Measurements from ENCODE around the gene GAS1.

- TF ChIP-seq POLR2A (IDR thresholded peaks at IDR 0.05; ENCODE audit: low read depth, low read length): no peak
- TF ChIP-seq SMC3 (IDR thresholded peaks at IDR 0.05; ENCODE audit: low read depth, low read length): no peak
- TF ChIP-seq CHD1 (IDR thresholded peaks at IDR 0.05; ENCODE audit: low read depth, low read length): no peak
- TF ChIP-seq CTCF (conservative IDR thresholded peaks at IDR 0.05; ENCODE audit: low read depth, low read length): no peak
- no peak for TF ChIP-seq USF2 (IDR thresholded peaks at IDR 0.05; ENCODE audit: low read depth, low read length)
- TF ChIP-seq MAFK (IDR thresholded peaks at IDR 0.05; ENCODE audit: low read depth, low read length): no peak
- TF ChIP-seq CEBPB (IDR thresholded peaks at IDR 0.05; ENCODE audit: low read depth, low read length): no peak
- TF ChIP-seq RFX5 (IDR thresholded peaks at IDR 0.05; ENCODE audit: low read depth, low read length): no peak
- TF ChIP-seq MXI1 (IDR thresholded peaks at IDR 0.05; ENCODE audit: borderline replicate concordance, low read depth, low read length): no peak
- TF ChIP-seq ELK1 (IDR thresholded peaks at IDR 0.05; ENCODE audit: borderline replicate concordance, low read depth, low read length): no peak
- TF ChIP-seq MAZ (IDR thresholded peaks at IDR 0.05; ENCODE audit: borderline replicate concordance, low read depth, low read length): no peak
Observed at GRCh38 chr9:86925686-86926085, 21.6 kb downstream of the GAS1 start.

Data from IMR-90 (cell line).